Medulla oblongata (tissue), 1 donor: Measurements from ENCODE around the gene ADAM12.

Experiments
- DNase-seq: peaks from one replicate; pipeline ENCODE4 v3.0.0-alpha.2; 2015; ENCODE audit errors: extremely low spot score

The ADAM12 gene

GRCh38 chr10:126387931-126388911 is at the start of gene ADAM12:
ADAM12 (minus strand) TSS chr10:126388477; CDS start chr10:126388145, 332 bp downstream.
- DNase-seq, result peak; percentile 33

- DNase-seq, result no peak
Observed at GRCh38 chr10:126437635-126438406, 49.5 kb upstream of the ADAM12 start.

- DNase-seq, result no peak
Observed at GRCh38 chr10:126434235-126434634, 46.0 kb upstream of the ADAM12 start.

GRCh38 chr10:126433351-126433750 is 45.1 kb upstream of the ADAM12 start:
- DNase-seq, result no peak

- no peak for DNase-seq
Observed at GRCh38 chr10:126432507-126432906, 44.2 kb upstream of the ADAM12 start.

- no peak for DNase-seq
Observed at GRCh38 chr10:126431816-126432215, 43.5 kb upstream of the ADAM12 start.

GRCh38 chr10:126430512-126430911 is 42.2 kb upstream of the ADAM12 start:
- no peak for DNase-seq

GRCh38 chr10:126429275-126429674 is 41.0 kb upstream of the ADAM12 start:
- no peak for DNase-seq

- DNase-seq, result no peak
Observed at GRCh38 chr10:126425489-126426065, 37.3 kb upstream of the ADAM12 start.

GRCh38 chr10:126425032-126425431 is 36.8 kb upstream of the ADAM12 start:
- no peak for DNase-seq

GRCh38 chr10:126423732-126424491 is 35.6 kb upstream of the ADAM12 start:
- DNase-seq, result no peak

GRCh38 chr10:126422567-126422966 is 34.3 kb upstream of the ADAM12 start:
- no peak for DNase-seq

GRCh38 chr10:126421756-126422256 is 33.5 kb upstream of the ADAM12 start:
- DNase-seq, result peak; percentile 40

- DNase-seq, result no peak
Observed at GRCh38 chr10:126420567-126421300, 32.5 kb upstream of the ADAM12 start.

- no peak for DNase-seq
Observed at GRCh38 chr10:126417220-126417825, 29.0 kb upstream of the ADAM12 start.

GRCh38 chr10:126409821-126410220 is 21.5 kb upstream of the ADAM12 start:
- no peak for DNase-seq

GRCh38 chr10:126408953-126409641 is 20.8 kb upstream of the ADAM12 start:
- DNase-seq, result no peak

- no peak for DNase-seq
Observed at GRCh38 chr10:126407831-126408230, 19.6 kb upstream of the ADAM12 start.

GRCh38 chr10:126405239-126405775 is 17.0 kb upstream of the ADAM12 start:
- no peak for DNase-seq
